H4 (cell line): ENCODE measurements around the gene U2AF2. TPM values are rescaled to one million over a fixed set of nuclear protein-coding genes. Genes with fewer than 3 reads are reported as not detected.

Source experiments
- DNase-seq: peaks from one replicate; pipeline ENCODE4 v3.0.0-alpha.2; 2015; ENCODE audit warnings: low spot score
- total RNA-seq: library from RNA; depleted of rRNA; stranded (reverse); fragments of >200 nt; shearing (Covaris generic); gene quantifications from 2 replicates; pipeline ENCODE4 v1.2.3, GENCODE V29; 2014

U2AF2 gene
- total RNA-seq, 1 experiment from 2014 or later = 95.5 TPM

GRCh38 chr19:55689411-55690108 is 34.7 kb downstream of the U2AF2 start:
- DNase-seq = no peak

DNA sequence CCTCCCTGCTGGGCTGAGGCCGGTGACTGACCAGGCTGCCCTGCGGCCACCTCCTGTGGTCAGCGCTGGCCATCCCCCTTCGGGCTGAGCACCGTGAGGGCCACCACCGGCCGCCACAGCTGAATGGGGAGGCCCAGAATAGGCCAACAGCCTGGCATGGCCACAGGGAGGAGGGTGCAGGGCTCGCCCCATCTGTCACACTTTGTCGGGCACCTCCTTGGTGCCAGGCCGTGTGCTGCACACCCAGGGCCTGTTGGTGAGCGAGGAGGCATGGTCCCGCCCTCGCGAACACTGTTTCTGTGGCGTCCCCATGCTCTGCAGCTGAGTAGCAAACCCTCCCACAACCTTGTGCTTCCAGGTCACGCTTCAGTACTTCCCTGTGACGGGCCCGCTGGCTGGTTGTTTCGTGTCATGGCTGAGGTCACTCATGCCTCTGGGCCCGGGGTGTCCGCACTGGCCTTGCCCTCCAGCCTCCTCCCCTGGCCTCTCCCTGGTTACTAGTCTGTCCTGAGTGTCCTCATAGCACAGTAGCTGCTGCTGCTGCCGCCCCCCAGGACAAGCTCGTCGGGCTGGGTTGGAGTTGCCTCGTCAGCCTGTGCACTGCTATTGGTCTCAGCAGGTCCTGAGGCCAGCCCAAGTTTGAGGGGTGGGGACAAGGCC is 35.4 kb downstream of the U2AF2 start:
- DNase-seq = no peak

DNA sequence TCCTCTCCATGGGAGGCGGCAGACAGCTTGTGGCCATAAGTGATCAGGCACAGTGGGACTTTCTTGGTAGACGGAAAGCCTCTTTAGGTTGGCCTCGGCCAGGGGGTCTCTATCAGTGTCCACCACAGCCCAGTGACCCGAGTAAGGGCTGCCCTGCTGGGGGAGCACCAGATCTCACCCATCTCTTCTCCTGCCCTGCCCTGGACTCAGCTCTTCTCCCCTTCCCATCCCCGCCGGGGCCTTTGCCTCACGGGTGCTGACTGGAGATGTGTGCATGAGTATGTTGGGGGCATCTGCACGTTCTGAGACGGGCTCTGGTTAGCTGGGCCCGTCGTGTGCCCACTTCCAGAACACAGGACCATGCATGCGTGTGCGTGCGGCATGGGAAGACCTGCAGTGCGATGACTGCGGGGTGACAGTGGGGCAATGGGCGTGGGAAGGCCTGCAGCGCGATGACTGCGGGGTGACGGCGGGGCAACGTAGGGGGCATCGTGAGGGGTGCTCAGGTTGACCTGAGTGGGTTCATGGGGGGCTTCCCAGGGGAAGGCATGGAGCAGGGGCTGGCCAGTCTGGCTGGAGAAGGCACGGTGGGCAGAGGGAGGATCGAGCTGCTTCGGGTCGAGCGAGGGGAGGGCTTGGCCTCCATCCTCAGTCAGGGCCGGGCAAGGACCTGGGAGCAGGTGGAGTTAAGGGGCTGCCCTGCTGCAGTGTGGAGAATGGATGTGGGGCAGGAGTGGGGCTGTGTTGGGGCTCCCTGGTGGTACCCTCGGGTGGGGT is 36.1 kb downstream of the U2AF2 start:
- no peak for DNase-seq

DNA sequence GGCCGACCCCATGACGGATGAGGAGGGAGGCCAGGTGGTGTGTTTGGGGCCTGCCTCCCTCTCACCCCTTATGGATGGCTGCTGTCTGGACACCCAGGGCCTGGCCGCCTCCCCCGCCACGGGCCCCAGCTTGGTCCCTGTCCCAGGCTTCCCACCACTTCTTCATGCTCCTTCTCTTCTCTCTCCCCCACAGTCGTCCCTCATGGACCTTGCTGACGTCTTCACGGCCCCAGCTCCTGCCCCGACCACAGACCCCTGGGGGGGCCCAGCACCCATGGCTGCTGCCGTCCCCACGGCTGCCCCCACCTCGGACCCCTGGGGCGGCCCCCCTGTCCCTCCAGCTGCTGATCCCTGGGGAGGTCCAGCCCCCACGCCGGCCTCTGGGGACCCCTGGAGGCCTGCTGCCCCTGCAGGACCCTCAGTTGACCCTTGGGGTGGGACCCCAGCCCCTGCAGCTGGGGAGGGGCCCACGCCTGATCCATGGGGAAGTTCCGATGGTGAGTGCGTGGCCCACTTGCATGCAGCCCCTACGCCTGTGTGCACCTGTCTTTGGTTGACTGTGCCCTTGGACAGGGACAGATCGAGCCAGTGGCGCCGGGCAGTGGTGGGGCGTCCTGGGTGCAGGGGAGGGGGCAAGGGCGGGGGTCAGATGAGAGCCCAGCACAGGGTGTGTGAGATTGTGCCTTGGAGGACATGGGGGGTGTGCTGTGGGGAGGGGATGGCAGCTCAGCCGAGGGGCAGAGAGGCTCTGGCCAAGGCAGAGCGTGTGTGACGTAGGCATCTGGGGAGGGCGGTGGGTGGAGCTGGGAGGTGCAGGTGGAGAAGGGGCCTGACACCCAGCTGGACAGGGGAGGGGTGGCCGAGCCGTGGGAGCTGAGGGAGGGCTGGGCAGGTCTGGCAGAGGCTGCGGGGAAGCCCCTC is 37.0 kb downstream of the U2AF2 start:
- DNase-seq = no peak

DNA sequence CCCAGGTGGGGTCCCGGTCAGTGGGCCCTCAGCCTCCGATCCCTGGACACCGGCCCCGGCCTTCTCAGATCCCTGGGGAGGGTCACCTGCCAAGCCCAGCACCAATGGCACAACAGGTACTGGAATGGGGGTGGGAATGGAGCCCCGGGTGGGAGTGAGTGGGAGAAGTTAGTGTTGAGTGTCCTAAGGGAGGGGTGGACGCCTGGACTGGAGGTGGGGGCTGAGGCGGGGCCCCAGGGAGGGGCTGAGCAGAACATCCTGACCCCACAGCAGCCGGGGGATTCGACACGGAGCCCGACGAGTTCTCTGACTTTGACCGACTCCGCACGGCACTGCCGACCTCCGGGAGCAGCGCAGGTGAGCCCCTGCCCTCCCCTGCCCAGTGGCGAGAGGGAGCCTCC is 37.8 kb downstream of the U2AF2 start:
- no peak for DNase-seq

DNA sequence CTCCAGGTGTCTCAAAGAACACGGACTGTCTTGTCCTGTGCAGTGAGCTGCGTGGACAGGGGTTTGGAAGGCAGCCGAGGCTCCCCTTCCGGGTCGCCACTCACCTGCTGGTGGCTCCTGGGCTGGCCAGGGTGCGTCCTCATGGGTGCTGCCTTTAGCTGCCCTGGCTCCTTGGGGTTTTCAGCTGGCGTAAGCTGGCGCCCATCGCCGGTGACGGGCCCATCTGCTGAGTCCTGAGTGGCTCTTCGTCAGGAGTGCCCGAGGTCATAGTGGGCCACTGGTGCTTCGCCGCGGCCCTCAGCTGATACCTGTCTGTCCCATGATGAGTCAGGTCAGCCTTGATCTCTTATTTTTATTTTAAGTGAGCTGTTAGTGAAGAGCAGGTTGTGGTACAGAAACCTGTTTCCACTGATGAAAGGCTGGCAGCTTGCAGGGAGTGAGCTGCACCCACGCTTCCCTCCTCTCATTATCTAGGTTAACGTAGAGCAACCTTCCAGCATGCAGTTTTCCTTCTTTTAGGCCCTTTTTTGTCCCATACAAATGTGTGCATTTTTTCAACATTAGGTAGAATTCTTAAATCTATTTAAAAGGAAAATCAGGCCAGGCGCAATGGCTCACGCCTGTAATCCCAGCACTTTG is 38.6 kb downstream of the U2AF2 start:
- DNase-seq = no peak

DNA sequence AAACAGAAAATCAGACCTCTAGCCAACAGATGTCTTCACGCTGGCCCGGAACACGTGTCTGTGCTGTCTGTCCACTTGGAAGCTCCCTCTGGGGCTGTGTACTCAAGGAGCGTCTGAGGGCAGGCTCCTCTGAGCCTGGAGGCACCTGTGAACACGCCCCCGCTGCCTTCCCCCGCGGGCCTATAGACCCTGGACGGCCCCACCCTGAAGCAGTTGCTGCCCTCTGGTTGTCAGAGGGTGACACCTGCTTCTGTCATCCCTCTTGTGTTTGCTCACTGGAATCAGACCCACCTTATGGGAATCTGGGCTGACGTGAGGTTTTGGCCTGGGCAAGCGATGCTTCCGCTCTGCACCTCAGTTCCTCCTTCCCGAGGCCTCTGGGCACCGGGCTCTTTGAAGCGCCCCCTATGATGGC is 39.4 kb downstream of the U2AF2 start:
- no peak for DNase-seq

GRCh38 chr19:55694656-55695491 is 40.0 kb downstream of the U2AF2 start:
- no peak for DNase-seq

GRCh38 chr19:55695511-55696290 is 40.9 kb downstream of the U2AF2 start:
- DNase-seq = no peak

GRCh38 chr19:55696301-55697068 is 41.6 kb downstream of the U2AF2 start:
- DNase-seq = no peak

DNA sequence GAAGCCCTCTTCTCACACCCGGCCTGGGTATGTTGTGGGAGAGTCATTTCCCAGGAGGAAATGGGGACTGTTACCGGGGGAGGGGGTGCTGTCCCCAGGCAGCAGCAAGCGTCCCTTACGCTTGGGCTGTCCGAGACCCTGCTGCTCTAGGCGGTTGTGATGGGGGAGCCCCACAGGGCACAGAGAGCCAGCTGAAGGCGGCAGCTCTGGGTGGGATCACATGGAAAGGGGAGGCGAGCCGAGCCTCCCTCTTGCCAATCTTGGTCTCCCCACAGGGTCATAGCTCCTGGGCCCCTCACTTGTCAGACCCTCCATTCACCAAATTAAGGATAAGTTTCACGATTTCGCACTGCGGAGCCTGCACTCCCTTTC is 42.2 kb downstream of the U2AF2 start:
- no peak for DNase-seq

- no peak for DNase-seq
These were observed 42.9 kb downstream of the U2AF2 start for GRCh38 chr19:55697698-55698097.

GRCh38 chr19:55698256-55698655 is 43.4 kb downstream of the U2AF2 start:
- no peak for DNase-seq

GRCh38 chr19:55699221-55699620 is 44.4 kb downstream of the U2AF2 start:
- no peak for DNase-seq

- no peak for DNase-seq
These were observed 46.0 kb downstream of the U2AF2 start for GRCh38 chr19:55700813-55701212.

DNA sequence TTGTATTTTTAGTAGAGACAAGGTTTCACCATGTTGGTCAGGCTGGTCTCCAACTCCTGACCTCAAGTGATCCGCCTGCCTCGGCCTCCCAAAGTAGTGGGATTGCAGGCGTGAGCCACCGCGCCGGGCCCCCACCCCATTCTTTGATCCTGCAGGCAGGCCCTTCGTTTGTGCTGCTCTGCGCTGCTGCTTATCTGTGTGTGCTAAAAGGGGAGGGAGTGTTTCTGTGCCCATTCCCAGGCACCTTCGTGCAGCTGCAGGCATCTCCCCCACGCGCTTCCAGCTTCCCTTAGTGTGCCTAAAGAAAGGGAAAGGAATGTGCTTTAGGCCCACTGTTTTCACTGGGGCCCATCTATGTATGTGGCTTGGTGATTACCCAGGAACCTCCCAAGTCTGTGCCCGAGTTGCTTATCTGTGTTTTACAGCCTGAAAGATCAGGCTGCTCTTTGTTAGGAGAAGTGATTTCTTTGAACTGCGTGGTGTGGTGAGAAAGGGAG is 47.3 kb downstream of the U2AF2 start:
- no peak for DNase-seq

DNA sequence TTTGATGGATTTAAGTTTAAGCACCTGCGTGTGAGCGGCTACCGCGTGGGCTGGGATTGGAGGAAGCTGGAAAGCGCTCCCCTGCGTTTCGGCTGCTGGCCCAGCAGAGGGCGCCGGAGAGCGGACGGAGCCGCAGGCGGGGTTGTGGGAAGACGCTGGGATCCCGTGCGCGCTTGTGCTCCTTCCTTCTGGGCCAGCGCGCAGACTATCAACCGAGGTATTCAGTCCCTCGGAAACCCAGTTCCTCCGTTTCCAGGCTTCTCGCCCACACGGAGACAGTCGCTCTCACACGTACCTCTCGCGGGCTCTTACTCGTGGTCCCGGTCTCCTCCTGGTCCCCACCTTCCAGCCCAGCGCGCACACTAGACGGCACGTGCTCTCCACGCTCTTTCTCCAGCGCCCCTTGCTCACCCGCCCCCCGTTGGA is 49.0 kb downstream of the U2AF2 start:
- no peak for DNase-seq

GRCh38 chr19:55704494-55705245 is 49.8 kb downstream of the U2AF2 start:
- DNase-seq = no peak
